Uterus (tissue), 2 donors: Measurements from ENCODE around the gene TWSG1.

Source experiments
- POLR2A ChIP-seq, 2 donors: fragments of 450-650 bp; IDR thresholded peaks; one replicate each; pipeline ENCODE4 v1.6.1; 2016; ENCODE audit warnings: antibody characterized with exemption in 2 of 2, mild to moderate bottlenecking in 1 of 2, moderate library complexity in 1 of 2
- TF ChIP-seq, protein P1 (sequence below), 4 experiments: fragments of 200-600 bp in 2 of 4; fragments of 450-650 bp in 2 of 4; sonication (generic) in 2 of 4; IDR thresholded peaks; one replicate each; pipeline ENCODE4 v1.5.1; 2016 to 2019; ENCODE audit warnings: antibody characterized with exemption in 4 of 4, mild to moderate bottlenecking in 2 of 4, moderate library complexity in 1 of 4

DNA sequence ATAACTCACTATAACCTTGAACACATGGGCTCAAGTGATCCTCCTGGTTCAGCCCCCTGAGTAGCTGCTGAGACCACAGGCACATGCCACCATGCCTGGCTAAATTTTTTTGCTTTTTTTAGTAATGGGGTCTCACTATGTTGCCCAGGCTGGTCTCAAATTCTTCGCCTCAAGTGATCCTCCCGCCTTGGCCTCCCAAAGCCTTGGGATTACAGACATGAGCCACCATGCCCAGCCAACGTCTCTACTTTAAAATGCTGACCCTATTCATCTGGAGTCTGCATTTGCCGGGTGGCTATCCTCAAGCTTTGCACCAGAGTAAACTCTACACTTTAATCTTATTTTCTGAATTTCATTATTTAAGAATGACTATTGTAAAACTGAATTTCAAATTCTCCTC is 103.1 kb downstream of the TWSG1 start:
- TF ChIP-seq, protein P1, sequence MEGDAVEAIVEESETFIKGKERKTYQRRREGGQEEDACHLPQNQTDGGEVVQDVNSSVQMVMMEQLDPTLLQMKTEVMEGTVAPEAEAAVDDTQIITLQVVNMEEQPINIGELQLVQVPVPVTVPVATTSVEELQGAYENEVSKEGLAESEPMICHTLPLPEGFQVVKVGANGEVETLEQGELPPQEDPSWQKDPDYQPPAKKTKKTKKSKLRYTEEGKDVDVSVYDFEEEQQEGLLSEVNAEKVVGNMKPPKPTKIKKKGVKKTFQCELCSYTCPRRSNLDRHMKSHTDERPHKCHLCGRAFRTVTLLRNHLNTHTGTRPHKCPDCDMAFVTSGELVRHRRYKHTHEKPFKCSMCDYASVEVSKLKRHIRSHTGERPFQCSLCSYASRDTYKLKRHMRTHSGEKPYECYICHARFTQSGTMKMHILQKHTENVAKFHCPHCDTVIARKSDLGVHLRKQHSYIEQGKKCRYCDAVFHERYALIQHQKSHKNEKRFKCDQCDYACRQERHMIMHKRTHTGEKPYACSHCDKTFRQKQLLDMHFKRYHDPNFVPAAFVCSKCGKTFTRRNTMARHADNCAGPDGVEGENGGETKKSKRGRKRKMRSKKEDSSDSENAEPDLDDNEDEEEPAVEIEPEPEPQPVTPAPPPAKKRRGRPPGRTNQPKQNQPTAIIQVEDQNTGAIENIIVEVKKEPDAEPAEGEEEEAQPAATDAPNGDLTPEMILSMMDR (IDR thresholded peaks at IDR 0.05), result no peak
- TF ChIP-seq POLR2A (IDR thresholded peaks at IDR 0.05), result no peak
